Fibroblast of skin of left biceps (primary cell): ENCODE results near the gene SPINK2.
A peak's percentile ranks its signal among the peaks of the same experiment; 100 is the strongest.

Experiments
- DNase-seq, 2 experiments: peaks; one replicate each; pipeline ENCODE4 v3.0.0-alpha.2; 2013; ENCODE audit warnings: low read depth in 2 of 2

The SPINK2 gene

GRCh38 chr4:56821381-56822243, at the start of gene SPINK2:
Gene SPINK2, minus strand, starts transcription at chr4:56821701. Its CDS starts 39 bp downstream, at chr4:56821662.
- no peak for DNase-seq

- peak; percentile 85 to 87 for DNase-seq
Measured at GRCh38 chr4:56870946-56871345, 49.4 kb upstream of the SPINK2 start.

GRCh38 chr4:56863441-56864139, 42.1 kb upstream of the SPINK2 start:
- DNase-seq, result no peak

- no peak for DNase-seq
Measured at GRCh38 chr4:56861360-56861759, 39.9 kb upstream of the SPINK2 start.

- no peak for DNase-seq
Measured at GRCh38 chr4:56860781-56861180, 39.3 kb upstream of the SPINK2 start.

- no peak for DNase-seq
Measured at GRCh38 chr4:56859841-56860240, 38.3 kb upstream of the SPINK2 start.

- DNase-seq, result no peak
Measured at GRCh38 chr4:56857601-56858309, 36.3 kb upstream of the SPINK2 start.

- no peak for DNase-seq
Measured at GRCh38 chr4:56856656-56857055, 35.2 kb upstream of the SPINK2 start.

- no peak for DNase-seq
Measured at GRCh38 chr4:56850910-56851309, 29.4 kb upstream of the SPINK2 start.

GRCh38 chr4:56844802-56845580, 23.5 kb upstream of the SPINK2 start:
- DNase-seq, result no peak

GRCh38 chr4:56843421-56843899, 22.0 kb upstream of the SPINK2 start:
- no peak for DNase-seq

GRCh38 chr4:56840559-56840958, 19.1 kb upstream of the SPINK2 start:
- no peak for DNase-seq

- peak in 1 of 2 experiments; percentile 4 for DNase-seq
Measured at GRCh38 chr4:56828784-56829535, 7.5 kb upstream of the SPINK2 start.

- no peak for DNase-seq
Measured at GRCh38 chr4:56823933-56824600, 2.6 kb upstream of the SPINK2 start.

GRCh38 chr4:56818797-56819196, 2.7 kb downstream of the SPINK2 start:
- no peak for DNase-seq

- DNase-seq, result no peak
Measured at GRCh38 chr4:56817840-56818491, 3.5 kb downstream of the SPINK2 start.

GRCh38 chr4:56806666-56807065, 14.8 kb downstream of the SPINK2 start:
- DNase-seq, result no peak

GRCh38 chr4:56804551-56804950, 16.9 kb downstream of the SPINK2 start:
- DNase-seq, result no peak

GRCh38 chr4:56803471-56803870, 18.0 kb downstream of the SPINK2 start:
- DNase-seq, result no peak
